HepG2 (cell line): ENCODE data around the gene CLN6. TPM values are rescaled to one million over a fixed set of nuclear protein-coding genes. Genes with fewer than 3 reads are reported as not detected.

ENCODE experiments used
- ATAC-seq: fragments of 200-7000 bp; cut with Tn5 transposase; 3 replicates; pipeline ENCODE4 v1.9.1; 2020; ENCODE audit warnings: mild to moderate bottlenecking, moderate library complexity
- BruUV-seq: library from RNA; stranded (reverse); fragments of 400-500 nt; replicated peaks from 2 replicates; lab custom pipeline; 2021; lab: Mats Ljungman, UMichigan
- CTCF ChIA-PET: fragments of 300-600 bp; formaldehyde crosslinking; extraction: SDS; loops from one replicate; lab custom pipeline; 2021; ENCODE audit warnings: low total read pairs, inconsistent platforms, low intra/inter-chr PET ratio; lab: Yijun Ruan, JAX
- POLR2A ChIA-PET: fragments of 350-600 bp; sonication (Branson Sonifier 250); formaldehyde crosslinking; loops from one replicate; lab custom pipeline; 2020; ENCODE audit warnings: antibody characterized with exemption, inconsistent platforms; lab: Yijun Ruan, JAX
- DNase-seq: peaks from one replicate; pipeline ENCODE4 v3.0.0-alpha.2; 2015; ENCODE audit warnings: low spot score
- FAIRE-seq: peaks from 3 replicates; lab custom pipeline; 2011; peaks lifted over from hg19 to GRCh38; lab: Jason Lieb, UNC
- H2AFZ ChIP-seq: one replicate; pipeline ENCODE4 v1.6.1; 2011; ENCODE audit warnings: low read length, inconsistent platforms
- H3K27ac ChIP-seq: fragments of 300-600 bp; 3 replicates; pipeline ENCODE4 v1.8.0; 2011; ENCODE audit warnings: mixed run types, mild to moderate bottlenecking, mixed read lengths, low read length, inconsistent platforms; ENCODE audit not compliant: insufficient read depth; ENCODE audit errors: extremely low read length
- H3K27me3 ChIP-seq, 2 experiments: fragments of 200-600 bp in 1 of 2; 2 replicates in 1 of 2; 3 replicates in 1 of 2; pipeline versions ENCODE4 v1.6.0 to v1.8.0; 2011; ENCODE audit warnings: low read length in 2 of 2, mild to moderate bottlenecking in 2 of 2, moderate library complexity in 2 of 2, inconsistent platforms in 1 of 2; ENCODE audit not compliant: insufficient read depth in 2 of 2, control insufficient read depth in 1 of 2
- H3K36me3 ChIP-seq, 2 experiments: fragments of 200-600 bp in 1 of 2; replicated peaks in 1 of 2; 2 replicates in 1 of 2; 3 replicates in 1 of 2; pipeline versions ENCODE4 v1.5.1 to v1.8.0; 2011; ENCODE audit warnings: low read length in 2 of 2, inconsistent platforms in 1 of 2; ENCODE audit not compliant: insufficient read depth in 2 of 2, control insufficient read depth in 1 of 2
- H3K4me1 ChIP-seq: 2 replicates; pipeline ENCODE4 v1.5.1; 2012; ENCODE audit warnings: low read length, inconsistent platforms; ENCODE audit not compliant: insufficient read depth
- H3K4me2 ChIP-seq: 2 replicates; pipeline ENCODE4 v1.6.0; 2011; ENCODE audit warnings: low read depth, low read length, inconsistent platforms
- H3K4me3 ChIP-seq, 3 experiments: fragments of 200-600 bp in 1 of 3; sonication (generic), shearing (Covaris generic) in 1 of 3; replicated peaks in 1 of 3; 2 replicates each; pipeline ENCODE4 v1.5.1; 2011 to 2016; ENCODE audit warnings: low read length in 3 of 3, inconsistent platforms in 2 of 3, low read depth in 2 of 3, mild to moderate bottlenecking in 2 of 3, control low read depth in 1 of 3, mixed read lengths in 1 of 3; ENCODE audit not compliant: insufficient read depth in 1 of 3
- H3K79me2 ChIP-seq: one replicate; pipeline ENCODE4 v1.6.1; 2011; ENCODE audit warnings: low read length, inconsistent platforms; ENCODE audit not compliant: insufficient read depth
- H3K9ac ChIP-seq: 2 replicates; pipeline ENCODE4 v1.6.0; 2011; ENCODE audit warnings: mild to moderate bottlenecking, low read depth, low read length, inconsistent platforms; ENCODE audit not compliant: insufficient read depth
- H3K9me3 ChIP-seq: 2 replicates; pipeline ENCODE4 v1.5.1; 2012; ENCODE audit warnings: mild to moderate bottlenecking, low read length
- H4K20me1 ChIP-seq: 2 replicates; pipeline ENCODE4 v1.6.0; 2011; ENCODE audit warnings: inconsistent platforms, mild to moderate bottlenecking, low read length, moderate library complexity; ENCODE audit not compliant: insufficient read depth
- BCL6 ChIP-seq: IDR thresholded peaks from 2 replicates; pipeline ENCODE4 v1.6.1; 2016; ENCODE audit warnings: missing genetic modification reagents, missing compliant biosample characterization
- BRD4 ChIP-seq: sonication (generic); formaldehyde crosslinking; IDR thresholded peaks from 2 replicates; pipeline ENCODE4 v1.4.0; 2020; ENCODE audit warnings: missing genetic modification reagents
- CEBPB ChIP-seq: IDR thresholded peaks from 2 replicates; pipeline ENCODE4 v1.6.1; 2011; ENCODE audit warnings: low read depth, low read length, improper control_type of control experiment, borderline replicate concordance
- CEBPG ChIP-seq: IDR thresholded peaks from 2 replicates; pipeline ENCODE4 v1.6.1; 2016
- POGZ ChIP-seq: sonication (generic); formaldehyde crosslinking; IDR thresholded peaks from 2 replicates; pipeline ENCODE4 v1.4.0; 2020; ENCODE audit warnings: mild to moderate bottlenecking, missing genetic modification reagents
- TAF1 ChIP-seq: sonication (generic); formaldehyde crosslinking; IDR thresholded peaks from 2 replicates; pipeline ENCODE4 v1.4.0; 2020; ENCODE audit warnings: missing genetic modification reagents
- ZFP37 ChIP-seq: sonication (generic); formaldehyde crosslinking; IDR thresholded peaks from 2 replicates; pipeline ENCODE4 v1.4.0; 2020; ENCODE audit warnings: missing genetic modification reagents, borderline replicate concordance
- ZNF136 ChIP-seq: sonication (generic); formaldehyde crosslinking; IDR thresholded peaks from 2 replicates; pipeline ENCODE4 v1.8.1; 2022; ENCODE audit warnings: low read depth, mild to moderate bottlenecking, moderate library complexity, missing genetic modification reagents
- ZNF367 ChIP-seq: sonication (generic); formaldehyde crosslinking; IDR thresholded peaks from 2 replicates; pipeline ENCODE4 v1.4.0; 2020; ENCODE audit warnings: missing genetic modification reagents, borderline replicate concordance
- WGBS: methylation state at CpG from one replicate; pipeline ENCODE4 v1.1.6; 2017; ENCODE audit warnings: low lambda C conversion rate; 5-methylcytosine and 5-hydroxymethylcytosine counted together
- in situ Hi-C: cut with HindIII; loops from 2 replicates; pipeline ENCODE4 v1.10.0; 2017; ENCODE audit warnings: low pct_unique_long_range_greater_than_20kb; ENCODE audit not compliant: extremely low pct_ligation_motif_present
- intact Hi-C: fragments of 100-400 bp; cut with micrococcal nuclease; formaldehyde crosslinking; loops from one replicate; pipeline ENCODE4 v1.10.0; 2022; ENCODE audit not compliant: unreplicated experiment
- polyA plus RNA-seq, 8 experiments: library from polyadenylated mRNA; depleted of rRNA in 3 of 8; stranded (reverse) in 7 of 8; unstranded in 1 of 8; fragments of >200 nt; fragmentation: Illumina TruSeq in 4 of 8; extraction: Trizol in 4 of 8; gene quantifications; 2 replicates each; pipeline versions ENCODE4 v1.2.1 to v1.2.3, GENCODE V29; 2011 to 2016; ENCODE audit warnings: low read depth in 4 of 8, missing spikeins in 1 of 8, mixed read lengths in 1 of 8; ENCODE audit not compliant: insufficient read depth in 1 of 8
- total RNA-seq, 5 experiments: library from RNA; depleted of rRNA; stranded (reverse); fragments of >200 nt; fragmentation: Illumina TruSeq; extraction: Trizol; gene quantifications; 2 replicates each; pipeline ENCODE4 v1.2.3, GENCODE V29; 2016; ENCODE audit warnings: low read depth in 1 of 5
- TF ChIP-seq, protein P1 (sequence below): sonication (generic); formaldehyde crosslinking; IDR thresholded peaks from 2 replicates; pipeline ENCODE4 v1.8.0; 2022; ENCODE audit warnings: mild to moderate bottlenecking, missing genetic modification reagents
- TF ChIP-seq, protein P2 (sequence below): sonication (generic); formaldehyde crosslinking; IDR thresholded peaks from 2 replicates; pipeline ENCODE4 v1.4.0; 2020; ENCODE audit warnings: mild to moderate bottlenecking, missing genetic modification reagents
- TF ChIP-seq, protein P3 (sequence below): sonication (generic); formaldehyde crosslinking; IDR thresholded peaks from 2 replicates; pipeline ENCODE4 v1.9.0; 2021; ENCODE audit warnings: mild to moderate bottlenecking, missing genetic modification reagents
- TF ChIP-seq, protein P4 (sequence below): sonication (generic); formaldehyde crosslinking; IDR thresholded peaks from 2 replicates; pipeline ENCODE4 v1.5.1; 2020; ENCODE audit warnings: mild to moderate bottlenecking, missing genetic modification reagents, moderate library complexity

CLN6 gene
- total and polyA plus RNA-seq, 2 of the 13 experiments (the other 11 are each of a cell fraction or from before 2014, with no cell fraction given), result 24.9 to 27.1 TPM

DNA sequence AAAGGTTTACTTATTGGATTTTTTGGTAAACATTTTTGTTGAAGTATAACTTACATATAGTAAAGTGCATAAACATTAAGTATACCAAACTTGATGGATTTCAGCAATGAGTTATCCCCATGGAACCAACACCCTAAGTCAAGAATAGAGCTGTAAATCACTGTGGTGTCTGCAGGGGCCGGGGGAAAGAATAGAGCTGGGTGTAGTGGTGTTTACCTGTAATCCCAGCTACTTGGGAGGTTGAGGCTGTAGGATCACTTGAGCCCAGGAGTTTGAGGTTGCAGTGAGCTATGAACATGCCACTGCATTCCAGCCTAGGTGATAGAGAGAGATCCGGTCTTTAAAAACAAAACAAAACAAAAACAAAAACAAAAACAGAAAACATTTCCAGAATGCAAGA lies 34.8 kb upstream of the CLN6 start:
- ATAC-seq (no peak), FAIRE-seq (no peak), DNase-seq (no peak)
- Histone ChIP-seq H3K36me3 (no peaks in the 10 kb centered on the region), H3K79me2 (no peaks in the 10 kb centered on the region), H4K20me1 (no peaks in the 10 kb centered on the region), H3K9ac (no peak overlapping the region), H3K27ac (no peak overlapping the region), H3K4me3 (no peak overlapping the region), H3K4me1 (peaks cover 6% of the 10 kb centered on the region; the same call in 1 of the 2 replicates), H3K9me3 (no peaks in the 10 kb centered on the region), H2AFZ (no peak overlapping the region), H3K4me2 (no peak overlapping the region), H3K27me3 (0 out of 5 replicates have a peak, but pooled peaks cover 0 to 2% of the 10 kb centered on the region in 2 experiments)
- no TSS peak for BruUV-seq
- intact Hi-C loops (no loop called here), in situ Hi-C loops (no loop called here)
- ChIA-PET POLR2A (interaction anchor here (2.8 kb wide), 1 partner anchor 13 kb away, joined by 9 read pairs; the partner anchor contains the start of gene FEM1B), CTCF (no interaction called here)
- 5% methylated on average over 2 of the region's 2 CpGs for WGBS
- TF ChIP-seq ZNF367 (CRISPR knock-in tag), result no peak
- no peak for TF ChIP-seq TAF1 (CRISPR knock-in tag)
- no peak for TF ChIP-seq ZNF136 (CRISPR knock-in tag)
- no peak for TF ChIP-seq CEBPB
- TF ChIP-seq, protein P1, sequence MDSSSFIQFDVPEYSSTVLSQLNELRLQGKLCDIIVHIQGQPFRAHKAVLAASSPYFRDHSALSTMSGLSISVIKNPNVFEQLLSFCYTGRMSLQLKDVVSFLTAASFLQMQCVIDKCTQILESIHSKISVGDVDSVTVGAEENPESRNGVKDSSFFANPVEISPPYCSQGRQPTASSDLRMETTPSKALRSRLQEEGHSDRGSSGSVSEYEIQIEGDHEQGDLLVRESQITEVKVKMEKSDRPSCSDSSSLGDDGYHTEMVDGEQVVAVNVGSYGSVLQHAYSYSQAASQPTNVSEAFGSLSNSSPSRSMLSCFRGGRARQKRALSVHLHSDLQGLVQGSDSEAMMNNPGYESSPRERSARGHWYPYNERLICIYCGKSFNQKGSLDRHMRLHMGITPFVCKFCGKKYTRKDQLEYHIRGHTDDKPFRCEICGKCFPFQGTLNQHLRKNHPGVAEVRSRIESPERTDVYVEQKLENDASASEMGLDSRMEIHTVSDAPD (CRISPR knock-in tag), result no peak
- TF ChIP-seq, protein P2, sequence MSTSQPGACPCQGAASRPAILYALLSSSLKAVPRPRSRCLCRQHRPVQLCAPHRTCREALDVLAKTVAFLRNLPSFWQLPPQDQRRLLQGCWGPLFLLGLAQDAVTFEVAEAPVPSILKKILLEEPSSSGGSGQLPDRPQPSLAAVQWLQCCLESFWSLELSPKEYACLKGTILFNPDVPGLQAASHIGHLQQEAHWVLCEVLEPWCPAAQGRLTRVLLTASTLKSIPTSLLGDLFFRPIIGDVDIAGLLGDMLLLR (CRISPR knock-in tag), result no peak
- TF ChIP-seq ZFP37 (CRISPR knock-in tag), result no peak
- TF ChIP-seq CEBPG, result no peak
- no peak for TF ChIP-seq BRD4 (CRISPR knock-in tag)
- TF ChIP-seq, protein P3, sequence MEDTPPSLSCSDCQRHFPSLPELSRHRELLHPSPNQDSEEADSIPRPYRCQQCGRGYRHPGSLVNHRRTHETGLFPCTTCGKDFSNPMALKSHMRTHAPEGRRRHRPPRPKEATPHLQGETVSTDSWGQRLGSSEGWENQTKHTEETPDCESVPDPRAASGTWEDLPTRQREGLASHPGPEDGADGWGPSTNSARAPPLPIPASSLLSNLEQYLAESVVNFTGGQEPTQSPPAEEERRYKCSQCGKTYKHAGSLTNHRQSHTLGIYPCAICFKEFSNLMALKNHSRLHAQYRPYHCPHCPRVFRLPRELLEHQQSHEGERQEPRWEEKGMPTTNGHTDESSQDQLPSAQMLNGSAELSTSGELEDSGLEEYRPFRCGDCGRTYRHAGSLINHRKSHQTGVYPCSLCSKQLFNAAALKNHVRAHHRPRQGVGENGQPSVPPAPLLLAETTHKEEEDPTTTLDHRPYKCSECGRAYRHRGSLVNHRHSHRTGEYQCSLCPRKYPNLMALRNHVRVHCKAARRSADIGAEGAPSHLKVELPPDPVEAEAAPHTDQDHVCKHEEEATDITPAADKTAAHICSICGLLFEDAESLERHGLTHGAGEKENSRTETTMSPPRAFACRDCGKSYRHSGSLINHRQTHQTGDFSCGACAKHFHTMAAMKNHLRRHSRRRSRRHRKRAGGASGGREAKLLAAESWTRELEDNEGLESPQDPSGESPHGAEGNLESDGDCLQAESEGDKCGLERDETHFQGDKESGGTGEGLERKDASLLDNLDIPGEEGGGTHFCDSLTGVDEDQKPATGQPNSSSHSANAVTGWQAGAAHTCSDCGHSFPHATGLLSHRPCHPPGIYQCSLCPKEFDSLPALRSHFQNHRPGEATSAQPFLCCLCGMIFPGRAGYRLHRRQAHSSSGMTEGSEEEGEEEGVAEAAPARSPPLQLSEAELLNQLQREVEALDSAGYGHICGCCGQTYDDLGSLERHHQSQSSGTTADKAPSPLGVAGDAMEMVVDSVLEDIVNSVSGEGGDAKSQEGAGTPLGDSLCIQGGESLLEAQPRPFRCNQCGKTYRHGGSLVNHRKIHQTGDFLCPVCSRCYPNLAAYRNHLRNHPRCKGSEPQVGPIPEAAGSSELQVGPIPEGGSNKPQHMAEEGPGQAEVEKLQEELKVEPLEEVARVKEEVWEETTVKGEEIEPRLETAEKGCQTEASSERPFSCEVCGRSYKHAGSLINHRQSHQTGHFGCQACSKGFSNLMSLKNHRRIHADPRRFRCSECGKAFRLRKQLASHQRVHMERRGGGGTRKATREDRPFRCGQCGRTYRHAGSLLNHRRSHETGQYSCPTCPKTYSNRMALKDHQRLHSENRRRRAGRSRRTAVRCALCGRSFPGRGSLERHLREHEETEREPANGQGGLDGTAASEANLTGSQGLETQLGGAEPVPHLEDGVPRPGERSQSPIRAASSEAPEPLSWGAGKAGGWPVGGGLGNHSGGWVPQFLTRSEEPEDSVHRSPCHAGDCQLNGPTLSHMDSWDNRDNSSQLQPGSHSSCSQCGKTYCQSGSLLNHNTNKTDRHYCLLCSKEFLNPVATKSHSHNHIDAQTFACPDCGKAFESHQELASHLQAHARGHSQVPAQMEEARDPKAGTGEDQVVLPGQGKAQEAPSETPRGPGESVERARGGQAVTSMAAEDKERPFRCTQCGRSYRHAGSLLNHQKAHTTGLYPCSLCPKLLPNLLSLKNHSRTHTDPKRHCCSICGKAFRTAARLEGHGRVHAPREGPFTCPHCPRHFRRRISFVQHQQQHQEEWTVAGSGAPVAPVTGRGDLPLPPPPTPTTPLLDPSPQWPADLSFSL (CRISPR knock-in tag), result no peak
- TF ChIP-seq BCL6, result no peak
- TF ChIP-seq, protein P4, sequence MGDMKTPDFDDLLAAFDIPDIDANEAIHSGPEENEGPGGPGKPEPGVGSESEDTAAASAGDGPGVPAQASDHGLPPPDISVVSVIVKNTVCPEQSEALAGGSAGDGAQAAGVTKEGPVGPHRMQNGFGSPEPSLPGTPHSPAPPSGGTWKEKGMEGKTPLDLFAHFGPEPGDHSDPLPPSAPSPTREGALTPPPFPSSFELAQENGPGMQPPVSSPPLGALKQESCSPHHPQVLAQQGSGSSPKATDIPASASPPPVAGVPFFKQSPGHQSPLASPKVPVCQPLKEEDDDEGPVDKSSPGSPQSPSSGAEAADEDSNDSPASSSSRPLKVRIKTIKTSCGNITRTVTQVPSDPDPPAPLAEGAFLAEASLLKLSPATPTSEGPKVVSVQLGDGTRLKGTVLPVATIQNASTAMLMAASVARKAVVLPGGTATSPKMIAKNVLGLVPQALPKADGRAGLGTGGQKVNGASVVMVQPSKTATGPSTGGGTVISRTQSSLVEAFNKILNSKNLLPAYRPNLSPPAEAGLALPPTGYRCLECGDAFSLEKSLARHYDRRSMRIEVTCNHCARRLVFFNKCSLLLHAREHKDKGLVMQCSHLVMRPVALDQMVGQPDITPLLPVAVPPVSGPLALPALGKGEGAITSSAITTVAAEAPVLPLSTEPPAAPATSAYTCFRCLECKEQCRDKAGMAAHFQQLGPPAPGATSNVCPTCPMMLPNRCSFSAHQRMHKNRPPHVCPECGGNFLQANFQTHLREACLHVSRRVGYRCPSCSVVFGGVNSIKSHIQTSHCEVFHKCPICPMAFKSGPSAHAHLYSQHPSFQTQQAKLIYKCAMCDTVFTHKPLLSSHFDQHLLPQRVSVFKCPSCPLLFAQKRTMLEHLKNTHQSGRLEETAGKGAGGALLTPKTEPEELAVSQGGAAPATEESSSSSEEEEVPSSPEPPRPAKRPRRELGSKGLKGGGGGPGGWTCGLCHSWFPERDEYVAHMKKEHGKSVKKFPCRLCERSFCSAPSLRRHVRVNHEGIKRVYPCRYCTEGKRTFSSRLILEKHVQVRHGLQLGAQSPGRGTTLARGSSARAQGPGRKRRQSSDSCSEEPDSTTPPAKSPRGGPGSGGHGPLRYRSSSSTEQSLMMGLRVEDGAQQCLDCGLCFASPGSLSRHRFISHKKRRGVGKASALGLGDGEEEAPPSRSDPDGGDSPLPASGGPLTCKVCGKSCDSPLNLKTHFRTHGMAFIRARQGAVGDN (CRISPR knock-in tag), result no peak
- no peak for TF ChIP-seq POGZ (CRISPR knock-in tag)
